Parietal lobe (tissue), 1 donor: Measurements from ENCODE around the gene KLKB1. TPM values are rescaled to one million over a fixed set of nuclear protein-coding genes. Genes with fewer than 3 reads are reported as not detected.

Experiments
- total RNA-seq: library from RNA; depleted of rRNA; stranded (reverse); fragments of >200 nt; gene quantifications from one replicate; pipeline ENCODE4 v1.2.3, GENCODE V29; 2014

KLKB1 gene
- not detected for total RNA-seq

GRCh38 chr4:186227221-186227620 is at the start of gene KLKB1:
Gene KLKB1, plus strand, starts transcription at chr4:186227507. Its CDS starts 689 bp downstream, at chr4:186228196.

GRCh38 chr4:186191200-186192065 is 35.9 kb upstream of the KLKB1 start, which contains the start of gene CYP4V2:
Gene CYP4V2, plus strand, starts transcription at chr4:186191567. Its CDS starts 257 bp downstream, at chr4:186191824.

GRCh38 chr4:186265683-186266652 is 38.7 kb downstream of the KLKB1 start, which contains the start of gene F11:
Gene F11, plus strand, starts transcription at chr4:186266189. Its CDS starts 948 bp downstream, at chr4:186267137.

Other genes with a start within 250 kb of the KLKB1 start
- 0.63 TPM for gene TLR3, start 158.4 kb upstream of the KLKB1 start, total RNA-seq
- 39.8 TPM for gene FAM149A, start 122.8 kb upstream of the KLKB1 start, total RNA-seq
- gene CYP4V2, start 35.9 kb upstream of the KLKB1 start, total RNA-seq, result 15.0 TPM
- gene F11, start 38.7 kb downstream of the KLKB1 start, total RNA-seq, result not detected